GM19438 (cell line): ENCODE results near the gene ACSM6.
"Not testable (repeated sequence)": the region's sequence is repeated elsewhere in the genome, so short reads cannot be mapped to it uniquely, and the experiment has no call there.

Experiments
- ATAC-seq: cut with Tn5 transposase; IDR thresholded peaks from one replicate; pipeline ENCODE4 v1.9.1; 2021; ENCODE audit warnings: low read depth; ENCODE audit not compliant: unreplicated experiment

Gene ACSM6

GRCh38 chr10:95193944-95194343, at the start of gene ACSM6:
TSS of gene ACSM6 (plus strand) at chr10:95194238. CDS start at chr10:95194486, 248 bp downstream.
- ATAC-seq: no peak

- no peak for ATAC-seq
Observed at GRCh38 chr10:95168694-95169093, 25.3 kb upstream of the ACSM6 start.

GRCh38 chr10:95169522-95169921, 24.5 kb upstream of the ACSM6 start:
- ATAC-seq: no peak

- ATAC-seq: no peak
Observed at GRCh38 chr10:95170790-95171189, 23.2 kb upstream of the ACSM6 start.

GRCh38 chr10:95171336-95171735, 22.7 kb upstream of the ACSM6 start:
- no peak for ATAC-seq

GRCh38 chr10:95172851-95173250, 21.2 kb upstream of the ACSM6 start:
- ATAC-seq: no peak

- no peak for ATAC-seq
Observed at GRCh38 chr10:95176101-95176500, 17.9 kb upstream of the ACSM6 start.

- ATAC-seq: no peak
Observed at GRCh38 chr10:95177429-95177828, 16.6 kb upstream of the ACSM6 start.

- ATAC-seq: no peak
Observed at GRCh38 chr10:95178266-95178665, 15.8 kb upstream of the ACSM6 start.

GRCh38 chr10:95178797-95179196, 15.2 kb upstream of the ACSM6 start:
- ATAC-seq: no peak

- ATAC-seq: no peak
Observed at GRCh38 chr10:95181726-95182125, 12.3 kb upstream of the ACSM6 start.

GRCh38 chr10:95183271-95184230, 10.5 kb upstream of the ACSM6 start:
- ATAC-seq: peak; percentile 98

GRCh38 chr10:95187617-95188016, 6.4 kb upstream of the ACSM6 start:
- no peak for ATAC-seq

- no peak for ATAC-seq
Observed at GRCh38 chr10:95188593-95188992, 5.4 kb upstream of the ACSM6 start.

GRCh38 chr10:95196046-95196445, 2.0 kb downstream of the ACSM6 start:
- no peak for ATAC-seq

- no peak for ATAC-seq
Observed at GRCh38 chr10:95201736-95202135, 7.7 kb downstream of the ACSM6 start.

GRCh38 chr10:95202865-95203264, 8.8 kb downstream of the ACSM6 start:
- ATAC-seq: not testable (repeated sequence)

GRCh38 chr10:95208702-95209391, 14.8 kb downstream of the ACSM6 start:
- no peak for ATAC-seq

- no peak for ATAC-seq
Observed at GRCh38 chr10:95209509-95210127, 15.6 kb downstream of the ACSM6 start.

- no peak for ATAC-seq
Observed at GRCh38 chr10:95211606-95212279, 17.7 kb downstream of the ACSM6 start.

GRCh38 chr10:95214369-95214768, 20.3 kb downstream of the ACSM6 start:
- ATAC-seq: peak; percentile 9
